Neural cell (in vitro differentiated cells): ENCODE results near the gene C9orf78.

Source experiments
- CTCF ChIP-seq: fragments of 450-650 bp; IDR thresholded peaks from 2 replicates; pipeline ENCODE4 v1.5.1; 2014; ENCODE audit warnings: antibody characterized with exemption, mild to moderate bottlenecking, moderate library complexity; ENCODE audit not compliant: poor library complexity, severe bottlenecking
- EP300 ChIP-seq: fragments of 450-650 bp; conservative IDR thresholded peaks from 2 replicates; pipeline ENCODE4 v1.6.1; 2014; ENCODE audit warnings: antibody characterized with exemption, mild to moderate bottlenecking, moderate library complexity; ENCODE audit not compliant: poor library complexity, severe bottlenecking
- EZH2 ChIP-seq: fragments of 200-600, 300-800 bp; shearing (Covaris generic), sonication (generic); IDR thresholded peaks from 2 replicates; pipeline ENCODE4 v1.6.1; 2014; ENCODE audit warnings: antibody characterized with exemption, low read length, borderline replicate concordance, mild to moderate bottlenecking; ENCODE audit not compliant: insufficient read depth, poor library complexity, severe bottlenecking
- POLR2AphosphoS5 ChIP-seq: IDR thresholded peaks from 2 replicates; pipeline ENCODE4 v1.6.1; 2012
- RAD21 ChIP-seq: fragments of 450-650 bp; conservative IDR thresholded peaks from 2 replicates; pipeline ENCODE4 v1.6.1; 2014; ENCODE audit warnings: antibody characterized with exemption, mild to moderate bottlenecking, moderate library complexity
- SMC3 ChIP-seq: fragments of 450-650 bp; conservative IDR thresholded peaks from 2 replicates; pipeline ENCODE4 v1.6.1; 2014; ENCODE audit warnings: antibody characterized with exemption, mild to moderate bottlenecking, moderate library complexity; ENCODE audit not compliant: poor library complexity

DNA sequence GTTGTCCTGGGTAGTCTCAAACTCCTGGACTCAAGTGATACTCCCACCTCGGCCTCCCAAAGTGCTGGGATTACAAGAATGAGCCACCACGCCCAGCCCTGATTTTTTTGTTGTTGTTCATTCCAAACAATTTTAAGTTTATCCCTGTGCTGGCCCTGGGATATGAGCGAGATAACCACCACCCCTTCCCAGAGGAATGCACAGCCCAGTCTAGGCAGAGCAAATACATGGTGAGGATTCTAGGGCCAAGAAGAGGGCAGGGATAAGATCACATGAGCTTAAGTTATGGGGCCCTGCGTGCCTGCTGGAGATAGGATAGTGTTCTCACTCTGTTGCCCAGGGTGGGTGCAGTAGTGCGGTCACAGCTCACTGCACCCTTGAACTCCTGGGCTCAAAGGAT lies 53.1 kb downstream of the C9orf78 start:
- TF ChIP-seq CTCF (no peak), EZH2 (no peak), POLR2AphosphoS5 (no peak), EP300 (no peak), SMC3 (no peak), RAD21 (no peak)
